HUES6 (cell line): ENCODE data around the gene MAL.
"Not testable (repeated sequence)": the region's sequence is repeated elsewhere in the genome, so short reads cannot be mapped to it uniquely, and the experiment has no call there.

Experiments
- H3K27ac ChIP-seq: 2 replicates; pipeline ENCODE4 v1.7.0; 2013; ENCODE audit warnings: low read depth, mild to moderate bottlenecking, low read length, inconsistent platforms
- H3K27me3 ChIP-seq: 2 replicates; pipeline ENCODE4 v1.6.1; 2013; ENCODE audit warnings: low read length; ENCODE audit not compliant: control insufficient read depth, insufficient read depth
- H3K36me3 ChIP-seq: 2 replicates; pipeline ENCODE4 v1.6.1; 2013; ENCODE audit warnings: low read length; ENCODE audit not compliant: control insufficient read depth, insufficient read depth
- H3K4me1 ChIP-seq: 2 replicates; pipeline ENCODE4 v1.6.1; 2013; ENCODE audit warnings: low read length; ENCODE audit not compliant: control insufficient read depth, insufficient read depth
- H3K4me3 ChIP-seq: 2 replicates; pipeline ENCODE4 v1.5.1; 2013; ENCODE audit warnings: low read depth, low read length
- H3K9ac ChIP-seq: one replicate; pipeline ENCODE4 v1.6.1; 2013; ENCODE audit warnings: mild to moderate bottlenecking, low read length
- H3K9me3 ChIP-seq: 2 replicates; pipeline ENCODE4 v1.6.1; 2013; ENCODE audit warnings: low read depth, low read length; ENCODE audit not compliant: control insufficient read depth, insufficient read depth

MAL gene

DNA sequence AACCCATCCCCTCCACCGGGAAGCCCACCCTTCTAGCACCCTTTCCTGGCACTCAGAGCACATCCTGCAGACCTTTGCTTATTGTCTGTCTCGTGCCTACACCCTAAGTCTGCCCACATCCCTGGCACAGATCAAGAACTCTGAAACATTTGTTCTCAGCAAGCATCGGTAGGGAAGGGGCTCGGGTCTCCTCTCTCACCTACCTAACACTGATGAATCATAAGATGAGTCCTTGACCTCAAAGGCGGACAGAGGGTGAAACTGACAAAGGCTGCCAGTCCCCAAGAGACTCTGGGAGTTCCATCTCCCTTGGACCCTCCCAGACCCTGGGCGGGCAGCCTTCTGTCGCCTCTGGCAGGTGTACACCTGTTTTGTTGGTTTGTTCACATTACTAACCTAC is 9.3 kb downstream of the MAL start:
- no peaks in the 10 kb centered on the region for H3K36me3 ChIP-seq
- no peak overlapping the region for H3K4me3 ChIP-seq
- H3K27me3 ChIP-seq: peaks cover 39% of the 10 kb centered on the region
- H3K27ac ChIP-seq: no peak overlapping the region
- no peaks in the 10 kb centered on the region; the same call in 1 of the 2 replicates for H3K9me3 ChIP-seq
- no peak overlapping the region for H3K9ac ChIP-seq
- peaks cover 10% of the 10 kb centered on the region; the same call in 1 of the 2 replicates for H3K4me1 ChIP-seq

DNA sequence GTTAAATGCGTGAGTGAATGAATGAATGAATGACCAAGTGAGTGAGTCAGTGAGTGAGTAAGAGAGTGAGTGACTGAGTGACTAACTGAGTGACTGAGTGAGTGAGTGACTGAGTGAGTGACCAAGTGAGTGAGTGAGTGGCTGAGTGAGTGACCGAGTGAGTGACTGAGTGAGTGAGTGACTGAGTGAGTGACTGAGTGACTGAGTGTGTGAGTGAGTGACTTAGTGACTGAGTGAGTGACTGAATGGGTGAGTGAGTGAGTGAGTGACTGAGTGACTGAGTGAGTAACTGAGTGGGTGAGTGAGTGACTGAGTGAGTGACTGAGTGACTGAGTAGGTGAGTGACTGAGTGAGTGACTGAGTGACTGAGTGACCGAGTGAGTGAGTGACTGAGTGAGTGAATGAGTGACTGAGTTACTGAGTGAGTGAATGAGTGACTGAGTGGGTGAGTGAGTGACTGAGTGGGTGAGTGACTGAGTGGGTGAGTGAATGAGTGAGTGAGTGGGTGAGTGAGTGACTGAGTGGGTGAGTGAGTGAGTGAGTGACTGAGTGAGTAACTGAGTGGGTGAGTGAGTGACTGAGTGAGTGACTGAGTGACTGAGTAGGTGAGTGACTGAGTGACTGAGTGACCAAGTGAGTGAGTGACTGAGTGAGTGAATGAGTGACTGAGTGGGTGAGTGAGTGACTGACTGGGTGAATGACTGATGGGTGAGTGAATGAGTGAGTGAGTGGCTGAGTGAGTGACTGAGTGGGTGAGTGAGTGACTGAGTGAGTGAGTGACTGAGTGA is 11.3 kb downstream of the MAL start:
- no peak overlapping the region for H3K27ac ChIP-seq
- H3K4me3 ChIP-seq: no peak overlapping the region
- no peaks in the 10 kb centered on the region; the same call in 1 of the 2 replicates for H3K9me3 ChIP-seq
- no peak overlapping the region for H3K9ac ChIP-seq
- no peaks in the 10 kb centered on the region for H3K36me3 ChIP-seq
- H3K27me3 ChIP-seq: peaks cover 20% of the 10 kb centered on the region
- no peaks in the 10 kb centered on the region; the same call in 1 of the 2 replicates for H3K4me1 ChIP-seq

DNA sequence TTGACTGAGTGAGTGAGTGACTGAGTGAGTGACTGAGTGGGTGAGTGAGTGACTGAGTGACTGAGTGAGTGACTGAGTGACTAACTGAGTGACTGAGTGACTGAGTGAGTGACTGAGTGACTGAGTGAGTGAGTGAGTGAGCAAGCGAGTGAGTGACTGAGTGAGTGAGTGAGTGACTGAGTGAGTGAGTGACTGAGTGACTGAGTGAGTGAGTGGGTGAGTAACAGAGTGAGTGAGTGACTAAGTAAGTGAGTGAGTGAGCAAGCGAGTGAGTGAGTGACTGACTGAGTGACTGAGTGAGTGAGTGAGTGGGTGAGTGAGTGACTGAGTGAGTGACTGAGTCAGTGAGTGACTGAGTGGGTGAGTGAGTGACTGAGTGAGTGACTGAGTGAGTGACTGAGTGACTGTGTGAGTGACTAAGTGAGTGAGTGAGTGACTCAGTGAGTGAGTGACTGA is 11.9 kb downstream of the MAL start:
- Histone ChIP-seq H3K4me1 (no peaks in the 10 kb centered on the region; the same call in 1 of the 2 replicates), H3K9me3 (no peaks in the 10 kb centered on the region; the same call in 1 of the 2 replicates), H3K9ac (no peak overlapping the region), H3K4me3 (no peak overlapping the region), H3K36me3 (no peaks in the 10 kb centered on the region), H3K27me3 (peaks cover 14% of the 10 kb centered on the region; the same call in 1 of the 2 replicates), H3K27ac (no peak overlapping the region)

DNA sequence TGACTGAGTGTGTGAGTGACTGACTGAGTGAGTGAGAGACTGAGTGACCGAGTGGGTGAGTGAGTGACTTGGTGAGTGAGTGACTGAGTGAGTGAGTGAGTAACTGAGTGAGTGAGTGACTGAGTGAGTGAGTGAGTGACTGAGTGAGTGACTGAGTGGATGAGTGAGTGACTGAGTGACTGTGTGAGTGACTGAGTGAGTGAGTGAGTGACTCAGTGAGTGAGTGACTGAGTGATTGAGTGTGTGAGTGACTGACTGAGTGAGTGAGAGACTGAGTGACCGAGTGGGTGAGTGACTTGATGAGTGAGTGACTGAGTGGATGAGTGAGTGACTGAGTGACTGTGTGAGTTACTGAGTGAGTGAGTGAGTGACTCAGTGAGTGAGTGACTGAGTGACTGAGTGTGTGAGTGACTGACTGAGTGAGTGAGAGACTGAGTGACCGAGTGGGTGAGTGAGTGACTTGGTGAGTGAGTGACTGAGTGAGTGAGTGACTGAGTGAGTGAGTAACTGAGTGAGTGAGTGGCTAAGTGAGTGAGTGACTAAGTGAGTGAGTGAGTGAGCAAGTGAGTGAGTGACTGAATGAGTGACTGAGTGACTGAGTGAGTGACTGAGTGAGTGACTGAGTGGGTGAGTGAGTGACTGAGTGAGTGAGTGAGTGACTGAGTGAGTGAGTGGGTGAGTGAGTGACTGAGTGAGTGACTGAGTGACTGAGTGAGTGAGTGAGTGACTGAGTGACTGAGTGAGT is 12.5 kb downstream of the MAL start:
- H3K36me3 ChIP-seq, H3K4me3 ChIP-seq, H3K9ac ChIP-seq, H3K9me3 ChIP-seq, H3K27ac ChIP-seq, H3K4me1 ChIP-seq, H3K27me3 ChIP-seq: not testable (repeated sequence)

DNA sequence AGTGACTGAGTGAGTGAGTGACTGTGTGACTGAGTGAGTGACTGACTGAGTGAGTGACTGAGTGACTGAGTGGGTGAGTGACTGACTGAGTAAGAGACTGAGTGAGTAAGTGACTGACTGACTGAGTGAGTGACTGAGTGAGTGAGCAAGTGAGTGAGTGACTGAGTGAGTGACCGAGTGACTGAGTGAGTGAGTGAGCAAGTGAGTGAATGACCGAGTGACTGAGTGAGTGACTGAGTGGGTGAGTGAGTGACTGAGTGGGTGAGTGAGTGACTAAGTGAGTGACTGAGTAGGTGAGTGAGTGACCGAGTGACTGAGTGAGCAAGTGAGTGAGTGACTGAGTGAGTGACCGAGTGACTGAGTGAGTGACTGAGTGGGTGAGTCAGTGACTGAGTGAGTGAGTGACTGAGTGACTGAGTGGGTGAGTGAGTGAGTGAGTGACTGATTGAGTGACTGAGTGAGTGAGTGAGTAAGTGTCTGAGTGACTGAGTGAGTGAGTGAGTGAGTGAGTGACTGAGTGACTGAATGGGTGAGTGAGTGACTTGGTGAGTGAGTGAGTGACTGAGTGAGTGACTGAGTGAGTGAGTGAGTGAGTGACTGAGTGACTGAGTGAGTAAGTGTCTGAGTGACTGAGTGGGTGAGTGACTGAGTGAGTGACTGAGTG is 13.3 kb downstream of the MAL start:
- H3K9ac ChIP-seq: no peak overlapping the region
- H3K36me3 ChIP-seq: no peaks in the 10 kb centered on the region
- no peak overlapping the region for H3K4me3 ChIP-seq
- H3K27ac ChIP-seq: no peak overlapping the region
- peaks cover 11% of the 10 kb centered on the region for H3K4me1 ChIP-seq
- peaks cover 10% of the 10 kb centered on the region; the same call in 1 of the 2 replicates for H3K27me3 ChIP-seq
- H3K9me3 ChIP-seq: no peaks in the 10 kb centered on the region; the same call in 1 of the 2 replicates

DNA sequence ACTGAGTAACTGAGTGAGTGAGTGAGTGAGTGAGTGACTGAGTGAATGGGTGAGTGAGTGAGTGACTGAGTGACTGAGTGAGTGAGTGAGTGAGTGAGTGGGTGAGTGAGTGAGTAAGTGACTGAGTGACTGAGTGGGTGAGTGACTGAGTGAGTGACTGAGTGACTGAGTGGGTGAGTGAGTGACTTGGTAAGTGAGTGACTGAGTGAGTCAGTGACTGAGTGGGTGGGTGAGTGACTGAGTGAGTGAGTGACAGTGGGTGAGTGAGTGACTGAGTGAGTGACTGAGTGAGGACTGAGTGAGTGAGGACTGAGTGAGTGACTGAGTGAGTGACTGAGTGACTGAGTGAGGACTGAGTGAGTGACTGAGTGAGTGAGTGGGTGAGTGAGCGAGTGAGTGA is 13.9 kb downstream of the MAL start:
- Histone ChIP-seq H3K4me1 (peaks cover 12% of the 10 kb centered on the region), H3K27me3 (peaks cover 10% of the 10 kb centered on the region; the same call in 1 of the 2 replicates), H3K4me3 (no peak overlapping the region), H3K9me3 (no peaks in the 10 kb centered on the region; the same call in 1 of the 2 replicates), H3K36me3 (no peaks in the 10 kb centered on the region), H3K9ac (no peak overlapping the region), H3K27ac (no peak overlapping the region)

DNA sequence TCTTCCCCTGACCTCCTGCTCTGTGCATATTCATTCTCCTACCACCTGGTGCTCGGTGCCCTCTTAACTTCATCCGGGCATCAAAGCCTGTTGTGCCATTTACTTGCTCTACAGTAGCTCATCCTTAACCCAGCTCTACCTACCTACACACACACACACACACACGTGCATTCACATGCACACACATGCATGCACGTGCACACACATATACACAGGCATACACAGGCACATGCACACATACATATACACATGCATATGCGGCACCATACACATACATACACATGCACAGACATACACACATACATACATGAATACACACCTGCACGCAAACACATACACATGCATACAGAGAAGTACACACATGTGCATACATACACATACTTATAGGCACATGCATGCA is 14.5 kb downstream of the MAL start:
- no peak overlapping the region for H3K9ac ChIP-seq
- H3K4me3 ChIP-seq: no peak overlapping the region
- no peaks in the 10 kb centered on the region for H3K36me3 ChIP-seq
- H3K4me1 ChIP-seq: peaks cover 12% of the 10 kb centered on the region
- peaks cover 4% of the 10 kb centered on the region; the same call in 1 of the 2 replicates for H3K27me3 ChIP-seq
- H3K9me3 ChIP-seq: no peaks in the 10 kb centered on the region; the same call in 1 of the 2 replicates
- H3K27ac ChIP-seq: no peak overlapping the region

DNA sequence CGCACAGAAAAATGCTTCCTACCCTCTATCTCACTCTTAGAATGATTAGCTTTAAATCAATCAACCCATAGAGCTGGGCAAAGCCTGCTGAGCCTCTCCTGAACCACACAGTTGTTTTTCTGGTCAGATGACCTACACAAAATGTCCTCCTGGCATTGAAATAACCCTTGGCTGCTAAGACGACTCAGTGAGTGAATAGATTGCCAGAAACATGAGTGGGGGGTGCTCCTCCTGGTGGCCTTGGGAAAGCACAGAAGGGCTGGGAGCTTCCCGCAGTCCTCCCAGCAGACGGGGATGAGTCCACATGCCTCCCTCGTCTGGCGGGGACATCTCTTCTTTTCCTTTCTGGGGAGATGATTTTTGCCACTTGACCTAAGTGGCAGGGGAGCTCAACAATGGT is 14.9 kb downstream of the MAL start:
- no peak overlapping the region for H3K4me3 ChIP-seq
- H3K27me3 ChIP-seq: peaks cover 3% of the 10 kb centered on the region; the same call in 1 of the 2 replicates
- H3K4me1 ChIP-seq: peaks cover 12% of the 10 kb centered on the region
- H3K9me3 ChIP-seq: no peaks in the 10 kb centered on the region; the same call in 1 of the 2 replicates
- no peak overlapping the region for H3K9ac ChIP-seq
- H3K36me3 ChIP-seq: no peaks in the 10 kb centered on the region
- H3K27ac ChIP-seq: no peak overlapping the region

DNA sequence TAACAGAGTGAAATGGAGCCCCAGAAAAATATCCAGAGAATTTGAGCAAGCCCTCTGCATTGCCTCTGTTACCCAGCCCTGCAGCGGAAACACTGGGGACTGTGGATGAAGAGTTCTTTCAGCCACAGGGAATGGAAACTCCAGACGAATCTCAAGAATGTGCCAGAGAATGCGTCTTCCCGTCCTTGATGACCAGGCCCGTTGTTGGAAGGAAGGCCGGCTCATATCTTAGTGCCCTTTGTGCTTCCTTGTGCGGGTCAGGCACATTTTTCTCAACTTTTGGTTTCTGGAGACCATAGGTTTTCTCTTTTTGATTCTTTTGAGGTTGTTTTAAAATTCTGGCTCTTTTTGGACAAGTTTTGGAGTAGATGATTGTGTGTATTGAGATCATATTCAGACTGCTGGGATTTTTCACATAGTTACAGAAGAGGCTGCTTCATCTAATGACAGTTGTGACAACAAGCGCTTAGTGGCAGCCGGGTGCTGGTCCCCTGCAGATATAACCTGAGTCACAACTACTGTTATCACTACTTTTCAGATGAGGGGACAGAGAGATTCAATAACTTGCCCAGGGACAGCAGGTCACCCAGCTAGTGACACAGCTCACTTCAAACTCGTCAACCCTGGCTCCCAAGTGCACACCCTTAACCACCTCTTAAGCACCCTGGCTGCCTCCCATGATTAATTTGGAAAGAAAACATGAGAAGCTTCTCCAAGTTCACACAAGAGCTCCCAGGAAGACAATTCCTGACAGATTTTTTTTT is 15.7 kb downstream of the MAL start:
- Histone ChIP-seq H3K27me3 (peaks cover 3% of the 10 kb centered on the region; the same call in 1 of the 2 replicates), H3K9me3 (no peaks in the 10 kb centered on the region; the same call in 1 of the 2 replicates), H3K36me3 (no peaks in the 10 kb centered on the region), H3K4me1 (peaks cover 12% of the 10 kb centered on the region), H3K9ac (no peak overlapping the region), H3K4me3 (no peak overlapping the region), H3K27ac (no peak overlapping the region)

DNA sequence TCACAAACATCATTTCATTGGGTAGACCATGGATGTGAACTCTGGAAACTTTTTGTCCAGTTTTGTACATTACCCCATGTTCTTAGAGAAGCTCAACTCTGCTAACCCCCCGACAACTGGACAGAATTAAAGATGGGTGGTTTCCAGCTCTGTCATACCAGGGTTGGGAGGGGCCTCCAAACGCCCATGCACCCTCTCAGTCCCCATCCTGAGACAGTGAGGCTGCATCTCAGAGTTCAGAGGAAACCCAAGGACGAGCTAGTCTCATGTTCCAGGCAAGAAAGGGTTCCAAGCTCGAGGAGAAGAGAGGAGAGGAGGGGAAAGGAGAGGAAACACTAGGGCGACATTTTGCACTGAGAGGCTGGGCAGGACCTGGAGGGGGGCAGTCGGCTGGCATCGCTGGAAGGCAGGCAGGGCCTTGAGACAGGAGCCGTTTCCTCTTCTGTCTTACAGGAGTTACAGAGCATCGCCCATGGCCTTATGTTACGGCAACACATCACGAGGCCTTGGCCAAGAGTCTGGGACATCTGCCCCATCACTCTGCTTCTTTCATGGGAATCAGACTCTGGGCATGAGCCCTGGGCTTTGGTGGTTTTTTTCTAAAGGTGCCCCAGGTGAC is 16.4 kb downstream of the MAL start:
- H3K4me3 ChIP-seq: no peak overlapping the region
- H3K9ac ChIP-seq: no peak overlapping the region
- H3K36me3 ChIP-seq: no peaks in the 10 kb centered on the region
- no peaks in the 10 kb centered on the region; the same call in 1 of the 2 replicates for H3K27me3 ChIP-seq
- H3K4me1 ChIP-seq: peaks cover 12% of the 10 kb centered on the region
- H3K9me3 ChIP-seq: no peaks in the 10 kb centered on the region; the same call in 1 of the 2 replicates
- no peak overlapping the region for H3K27ac ChIP-seq
